ENCODE measurements around the gene ORM2. TPM values are rescaled to one million over a fixed set of nuclear protein-coding genes. Genes with fewer than 3 reads are reported as not detected.
A peak's percentile ranks its signal among the peaks of the same experiment; 100 is the strongest.

Gene ORM2
- total and polyA plus RNA-seq, 9 donors: 0.52 to 2.6 (median 0.82) TPM; not detected in 6

DNA sequence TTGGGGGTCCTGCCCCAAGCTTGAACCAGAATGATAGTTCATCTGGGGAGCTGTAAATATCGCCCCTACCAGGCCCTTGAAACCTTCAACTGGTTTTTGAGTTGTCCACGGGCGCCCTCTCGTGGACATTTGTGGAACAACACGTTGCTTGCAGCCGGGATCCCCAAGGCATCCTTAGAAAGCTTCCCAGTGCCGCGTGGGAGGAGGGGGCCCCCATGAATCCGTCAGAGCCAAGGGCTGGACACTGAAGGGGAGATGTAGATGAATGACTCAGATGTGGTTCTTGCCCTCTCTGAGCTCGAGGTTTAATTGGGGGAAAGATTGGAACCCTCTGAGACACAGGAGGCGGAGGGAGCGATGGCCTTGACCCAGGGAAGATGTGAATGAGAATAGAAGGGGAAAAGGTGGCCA lies 38.6 kb upstream of the ORM2 start:
- 16 to 17% (median 17%) methylated on average over 12 of the region's 12 CpGs for WGBS, 3 donors
- no peaks in the 10 kb centered on the region for H3K36me3 ChIP-seq
- no peak overlapping the region for H3K27ac ChIP-seq
- H3K4me1 ChIP-seq (ENCODE audit: insufficient read depth): no peaks in the 10 kb centered on the region
- H3K9me3 ChIP-seq: no peaks in the 10 kb centered on the region
- TF ChIP-seq, protein P1, sequence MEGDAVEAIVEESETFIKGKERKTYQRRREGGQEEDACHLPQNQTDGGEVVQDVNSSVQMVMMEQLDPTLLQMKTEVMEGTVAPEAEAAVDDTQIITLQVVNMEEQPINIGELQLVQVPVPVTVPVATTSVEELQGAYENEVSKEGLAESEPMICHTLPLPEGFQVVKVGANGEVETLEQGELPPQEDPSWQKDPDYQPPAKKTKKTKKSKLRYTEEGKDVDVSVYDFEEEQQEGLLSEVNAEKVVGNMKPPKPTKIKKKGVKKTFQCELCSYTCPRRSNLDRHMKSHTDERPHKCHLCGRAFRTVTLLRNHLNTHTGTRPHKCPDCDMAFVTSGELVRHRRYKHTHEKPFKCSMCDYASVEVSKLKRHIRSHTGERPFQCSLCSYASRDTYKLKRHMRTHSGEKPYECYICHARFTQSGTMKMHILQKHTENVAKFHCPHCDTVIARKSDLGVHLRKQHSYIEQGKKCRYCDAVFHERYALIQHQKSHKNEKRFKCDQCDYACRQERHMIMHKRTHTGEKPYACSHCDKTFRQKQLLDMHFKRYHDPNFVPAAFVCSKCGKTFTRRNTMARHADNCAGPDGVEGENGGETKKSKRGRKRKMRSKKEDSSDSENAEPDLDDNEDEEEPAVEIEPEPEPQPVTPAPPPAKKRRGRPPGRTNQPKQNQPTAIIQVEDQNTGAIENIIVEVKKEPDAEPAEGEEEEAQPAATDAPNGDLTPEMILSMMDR (IDR thresholded peaks at IDR 0.05): peak; percentile 85 to 94 (median 92)
- TF ChIP-seq EP300 (IDR thresholded peaks at IDR 0.05): no peak
- no peak for TF ChIP-seq POLR2A (IDR thresholded peaks at IDR 0.05)
- H3K27me3 ChIP-seq: no peaks in the 10 kb centered on the region
- H3K4me3 ChIP-seq: no peak overlapping the region
- intact Hi-C loops (cut with DNase I): loop anchor here in 3 of 4 donors (1.0 to 5.0 kb wide), 4 partner anchors 183 to 409 kb away; no protein-coding TSS in a partner anchor
- DNase-seq: peak; percentile 63 to 88 (median 83)

DNA sequence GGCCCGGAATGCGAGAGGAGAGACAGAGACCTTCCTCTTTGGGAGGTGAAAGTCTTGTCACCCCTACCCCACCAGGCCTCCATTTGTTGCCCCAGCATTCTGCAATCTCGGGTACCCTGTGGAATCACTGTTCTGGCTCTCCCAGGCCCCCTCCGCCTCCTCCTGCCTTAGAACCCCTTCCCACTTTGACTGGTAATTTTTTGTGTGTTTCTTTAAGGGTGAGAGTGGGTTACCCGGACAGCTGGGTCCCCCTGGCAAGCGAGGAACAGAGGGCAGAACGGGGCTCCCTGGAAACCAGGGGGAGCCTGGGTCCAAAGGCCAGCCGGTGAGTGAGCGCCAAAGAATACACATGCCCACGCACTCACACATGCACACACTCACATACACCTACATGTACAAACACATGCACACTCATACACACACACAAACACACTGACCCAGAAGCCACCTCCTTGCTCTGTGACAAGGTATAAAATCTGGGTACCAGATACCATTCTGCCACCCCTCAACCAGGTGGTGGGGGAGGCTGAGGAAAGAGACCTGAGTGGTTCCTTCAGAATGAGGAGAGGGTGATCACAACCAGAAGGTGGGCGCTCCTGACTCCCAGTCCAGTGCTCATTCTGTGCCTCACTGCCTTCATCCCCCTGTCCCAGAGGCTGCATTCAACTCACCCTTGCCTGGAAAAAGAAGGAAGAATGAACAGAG lies 37.6 kb upstream of the ORM2 start:
- H3K9me3 ChIP-seq: no peaks in the 10 kb centered on the region
- intact Hi-C loops (cut with DNase I): loop anchor here in 3 of 4 donors (1.0 to 5.0 kb wide), 4 partner anchors 184 to 410 kb away; no protein-coding TSS in a partner anchor
- DNase-seq: peak; percentile 5 to 14 (median 7)
- no peak overlapping the region for H3K4me3 ChIP-seq
- no peak overlapping the region for H3K27ac ChIP-seq
- H3K27me3 ChIP-seq: no peaks in the 10 kb centered on the region
- TF ChIP-seq, protein P1 (IDR thresholded peaks at IDR 0.05): no peak
- WGBS, 3 donors: 85 to 93% (median 88%) methylated on average over 11 of the region's 11 CpGs
- H3K4me1 ChIP-seq (ENCODE audit: insufficient read depth): no peaks in the 10 kb centered on the region
- H3K36me3 ChIP-seq: no peaks in the 10 kb centered on the region

DNA sequence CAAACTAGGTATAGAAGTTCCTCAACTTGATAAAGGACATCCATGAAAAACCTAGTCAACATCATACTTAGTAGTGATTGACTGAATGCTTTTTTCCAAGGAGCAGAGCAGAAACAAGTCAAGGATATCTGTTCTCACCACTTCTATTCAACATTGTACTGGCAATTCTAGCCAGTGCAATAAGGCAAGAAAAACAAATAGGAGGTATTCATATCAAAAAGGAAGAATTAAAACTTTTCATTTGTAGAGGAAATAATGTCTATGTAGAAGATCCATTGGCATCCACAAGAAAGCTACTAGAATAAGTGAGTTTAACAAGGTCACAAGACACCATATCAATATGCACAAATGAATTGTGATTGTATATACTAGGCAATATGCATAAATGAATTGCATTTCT lies 35.0 kb upstream of the ORM2 start:
- H3K27me3 ChIP-seq: no peaks in the 10 kb centered on the region
- H3K9me3 ChIP-seq: no peaks in the 10 kb centered on the region
- H3K36me3 ChIP-seq: no peaks in the 10 kb centered on the region
- TF ChIP-seq, protein P1 (IDR thresholded peaks at IDR 0.05): no peak
- no peak for TF ChIP-seq EP300 (IDR thresholded peaks at IDR 0.05)
- no peak for TF ChIP-seq POLR2A (IDR thresholded peaks at IDR 0.05)
- H3K27ac ChIP-seq: no peak overlapping the region
- no peaks in the 10 kb centered on the region for H3K4me1 ChIP-seq (ENCODE audit: insufficient read depth)
- intact Hi-C loops (cut with DNase I): loop anchor here in 3 of 4 donors (5.0 kb wide), 2 partner anchors 212 to 412 kb away; no protein-coding TSS in a partner anchor
- DNase-seq: no peak
- no peak overlapping the region for H3K4me3 ChIP-seq

DNA sequence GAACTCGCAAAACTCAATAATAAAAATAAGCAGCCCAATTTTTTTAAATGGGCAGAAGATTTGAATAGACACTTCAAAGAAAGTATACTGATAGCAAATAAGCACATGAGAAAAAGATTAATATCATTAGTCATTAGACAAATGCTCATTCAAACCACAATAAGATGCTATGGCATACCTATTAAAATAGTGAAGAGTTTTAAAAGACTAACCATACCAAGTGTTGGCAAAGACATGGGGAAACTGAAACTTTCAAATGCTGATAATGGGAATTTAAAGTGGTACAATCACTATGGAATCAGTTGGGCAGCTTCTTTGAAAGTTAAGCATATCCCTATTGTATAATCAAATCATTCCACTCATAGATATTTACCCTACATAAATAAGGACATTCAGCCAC lies 33.3 kb upstream of the ORM2 start:
- intact Hi-C loops (cut with DNase I): no loop called here
- DNase-seq: no peak
- TF ChIP-seq POLR2A (IDR thresholded peaks at IDR 0.05): no peak
- TF ChIP-seq, protein P1 (IDR thresholded peaks at IDR 0.05): no peak
- no peaks in the 10 kb centered on the region for H3K27me3 ChIP-seq
- H3K27ac ChIP-seq: no peak overlapping the region
- H3K36me3 ChIP-seq: no peaks in the 10 kb centered on the region
- no peak overlapping the region for H3K4me3 ChIP-seq
- H3K4me1 ChIP-seq (ENCODE audit: insufficient read depth): no peaks in the 10 kb centered on the region
- WGBS, 3 donors: 98 to 99% (median 98%) methylated on average over 1 of the region's 1 CpG
- H3K9me3 ChIP-seq: no peaks in the 10 kb centered on the region
